Midbrain (tissue), 1 donor: ENCODE measurements around the gene SCNN1B.
"Not testable (repeated sequence)": the region's sequence is repeated elsewhere in the genome, so short reads cannot be mapped to it uniquely, and the experiment has no call there.

Experiments
- DNase-seq: peaks from one replicate; lab custom pipeline; 2025; lab: John Stamatoyannopoulos, UW

SCNN1B gene, protein sequence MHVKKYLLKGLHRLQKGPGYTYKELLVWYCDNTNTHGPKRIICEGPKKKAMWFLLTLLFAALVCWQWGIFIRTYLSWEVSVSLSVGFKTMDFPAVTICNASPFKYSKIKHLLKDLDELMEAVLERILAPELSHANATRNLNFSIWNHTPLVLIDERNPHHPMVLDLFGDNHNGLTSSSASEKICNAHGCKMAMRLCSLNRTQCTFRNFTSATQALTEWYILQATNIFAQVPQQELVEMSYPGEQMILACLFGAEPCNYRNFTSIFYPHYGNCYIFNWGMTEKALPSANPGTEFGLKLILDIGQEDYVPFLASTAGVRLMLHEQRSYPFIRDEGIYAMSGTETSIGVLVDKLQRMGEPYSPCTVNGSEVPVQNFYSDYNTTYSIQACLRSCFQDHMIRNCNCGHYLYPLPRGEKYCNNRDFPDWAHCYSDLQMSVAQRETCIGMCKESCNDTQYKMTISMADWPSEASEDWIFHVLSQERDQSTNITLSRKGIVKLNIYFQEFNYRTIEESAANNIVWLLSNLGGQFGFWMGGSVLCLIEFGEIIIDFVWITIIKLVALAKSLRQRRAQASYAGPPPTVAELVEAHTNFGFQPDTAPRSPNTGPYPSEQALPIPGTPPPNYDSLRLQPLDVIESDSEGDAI

DNA sequence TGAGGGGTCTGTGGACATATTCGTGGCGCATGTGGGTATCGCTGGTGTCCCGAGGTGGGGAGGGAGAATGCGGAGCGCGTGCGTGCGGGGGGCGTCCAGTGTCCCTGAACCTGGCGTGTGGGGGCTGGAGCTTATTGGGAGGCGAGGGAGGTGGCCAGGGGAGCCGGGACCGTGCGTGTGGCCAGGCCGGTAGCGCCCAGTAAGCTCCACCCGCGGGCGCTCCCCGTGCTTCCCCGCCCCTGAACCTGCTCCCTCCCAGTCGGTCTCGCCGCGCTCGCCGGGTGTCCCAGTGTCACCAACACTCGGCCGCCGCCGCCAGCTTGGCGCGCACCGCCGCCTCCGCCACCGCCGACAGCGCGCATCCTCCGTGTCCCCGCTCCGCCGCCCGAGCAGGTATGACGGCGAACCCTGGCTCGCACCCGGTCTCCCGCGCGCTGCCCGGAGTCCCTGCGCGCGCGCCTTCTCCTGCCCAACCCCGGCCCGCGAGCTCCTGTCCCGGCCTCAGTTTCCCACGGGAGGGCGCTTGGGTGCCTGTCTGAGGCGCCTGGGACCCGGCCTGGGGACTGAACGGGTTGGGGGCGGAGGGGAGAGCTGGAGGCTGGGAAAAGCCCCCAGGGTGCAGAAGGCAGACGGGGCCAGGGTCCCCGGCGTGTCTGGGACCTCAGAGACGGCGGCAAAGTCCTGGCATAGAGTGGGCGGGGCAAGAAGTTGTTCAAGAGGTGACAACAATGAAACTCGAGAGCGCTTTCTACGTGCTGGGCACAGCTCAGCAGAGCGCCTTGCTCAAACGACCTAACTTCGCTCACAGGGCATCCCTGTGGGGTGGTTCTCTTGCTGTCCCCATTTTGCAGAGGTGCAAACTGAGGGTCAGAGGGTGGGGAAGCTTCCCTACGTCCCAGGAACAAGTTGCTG, at the start of gene SCNN1B:
TSS of gene SCNN1B (plus strand) at position 258 of the 912 bp plus-strand sequence. CDS start 46,298 bp downstream, outside the sequence.
- no peak for DNase-seq

DNA sequence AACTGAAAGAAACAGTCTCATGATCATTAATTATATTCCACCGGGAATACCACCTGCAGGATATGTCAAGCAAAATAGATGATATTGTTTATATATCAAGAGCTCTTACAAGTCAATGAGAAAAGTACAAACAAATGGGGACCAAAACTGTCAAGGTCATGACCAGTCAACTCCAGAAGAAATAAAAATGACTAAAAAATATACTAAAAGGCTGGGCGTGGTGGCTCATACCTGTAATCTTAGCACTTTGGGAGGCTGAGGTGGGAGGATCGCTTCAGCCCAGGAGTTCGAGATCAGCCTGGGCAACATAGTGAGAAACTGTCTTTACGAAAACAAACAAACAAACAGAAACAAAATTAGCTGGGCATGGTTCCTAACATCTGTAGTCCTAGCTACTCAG, 49.8 kb upstream of the SCNN1B start:
- no peak for DNase-seq

DNA sequence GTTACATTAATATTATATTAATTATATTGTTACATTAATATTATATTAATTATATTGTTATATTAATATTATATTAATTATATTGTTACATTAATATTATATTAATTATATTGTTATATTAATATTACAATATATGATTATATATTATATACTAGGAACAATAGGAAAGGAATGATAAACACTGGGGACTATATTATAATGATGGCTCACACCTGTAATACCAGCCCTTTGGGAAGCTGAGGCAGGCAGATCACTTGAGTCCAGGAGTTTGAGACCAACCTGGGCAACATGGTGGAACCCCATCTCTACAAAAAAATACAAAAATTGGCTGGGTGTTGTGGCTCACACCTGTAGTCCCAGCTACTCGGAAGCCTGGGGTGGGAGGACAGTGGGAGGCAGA, 48.5 kb upstream of the SCNN1B start:
- DNase-seq: not testable (repeated sequence)

DNA sequence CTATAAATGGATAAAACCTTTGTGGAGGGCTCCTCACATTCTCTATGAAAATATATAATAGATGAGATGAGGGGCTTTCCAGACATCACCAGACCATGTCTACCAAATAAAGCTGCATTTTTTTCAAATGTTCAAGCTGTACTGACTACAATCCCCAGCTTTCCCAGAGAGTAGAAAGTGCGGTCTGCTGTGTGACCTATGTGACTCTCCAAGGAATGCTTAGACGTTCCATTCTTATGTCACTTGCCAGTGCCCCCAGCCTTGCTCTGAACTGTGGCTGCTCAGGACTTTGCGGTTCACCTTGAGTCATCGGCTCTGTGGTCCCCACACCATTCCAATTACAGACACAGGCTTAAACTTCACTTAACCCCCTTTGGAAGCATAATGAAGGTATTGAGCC, 47.8 kb upstream of the SCNN1B start:
- DNase-seq: no peak

DNA sequence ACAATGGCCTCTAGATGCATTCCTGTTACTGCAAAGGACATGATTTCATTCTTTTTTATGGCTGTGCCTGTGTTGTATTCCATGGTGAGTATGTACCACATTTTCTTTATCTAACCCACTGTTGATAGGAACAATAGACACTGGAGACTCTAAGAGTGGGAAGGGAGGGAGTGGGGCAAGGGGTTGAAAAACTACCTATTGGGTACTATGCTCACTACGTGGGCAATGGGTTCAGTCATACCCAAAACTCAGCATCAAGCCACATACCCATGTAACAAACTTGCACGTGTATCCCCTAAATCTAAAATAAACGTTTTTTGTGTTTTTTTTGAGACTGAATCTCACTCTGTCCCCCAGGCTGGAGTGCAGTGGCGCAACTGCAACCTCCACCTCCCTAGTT, 47.1 kb upstream of the SCNN1B start:
- no peak for DNase-seq

DNA sequence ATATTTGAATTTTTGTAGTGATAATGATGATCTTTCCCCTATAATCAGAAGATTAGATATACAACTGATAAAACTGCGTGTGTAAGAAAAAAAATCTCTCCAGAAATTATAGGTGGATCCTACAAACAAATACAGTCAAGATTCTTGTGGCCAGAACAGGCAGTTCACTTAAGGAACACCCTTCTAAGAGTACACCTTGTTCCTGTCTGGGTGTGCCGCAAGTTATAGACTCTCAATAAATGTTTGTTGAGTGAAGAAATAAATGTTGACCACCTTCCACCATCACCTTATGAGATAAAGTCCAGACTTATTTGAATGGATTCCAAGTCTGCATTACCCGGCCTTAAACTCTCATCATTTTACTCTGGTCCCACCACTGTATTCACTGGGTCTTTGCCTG, 45.7 kb upstream of the SCNN1B start:
- DNase-seq: no peak

DNA sequence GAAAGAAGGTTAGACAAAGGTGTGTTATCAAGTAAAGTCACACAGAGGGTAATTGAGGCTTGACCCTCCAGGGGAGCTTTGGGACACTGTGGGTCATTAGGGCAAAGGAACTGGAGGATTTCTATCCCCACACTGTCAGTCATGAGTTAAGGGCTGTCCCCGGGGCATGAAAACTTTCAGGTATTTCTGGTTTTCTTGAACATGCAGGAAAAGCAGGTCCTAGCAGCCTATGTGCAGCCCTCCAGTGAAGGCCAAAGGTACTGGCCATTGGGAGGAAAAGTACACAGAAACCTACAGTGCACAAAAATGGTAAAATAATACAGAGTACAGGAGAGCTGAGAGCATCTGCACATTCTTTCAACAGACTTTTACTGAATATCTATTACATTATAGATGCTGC, 44.4 kb upstream of the SCNN1B start:
- no peak for DNase-seq

DNA sequence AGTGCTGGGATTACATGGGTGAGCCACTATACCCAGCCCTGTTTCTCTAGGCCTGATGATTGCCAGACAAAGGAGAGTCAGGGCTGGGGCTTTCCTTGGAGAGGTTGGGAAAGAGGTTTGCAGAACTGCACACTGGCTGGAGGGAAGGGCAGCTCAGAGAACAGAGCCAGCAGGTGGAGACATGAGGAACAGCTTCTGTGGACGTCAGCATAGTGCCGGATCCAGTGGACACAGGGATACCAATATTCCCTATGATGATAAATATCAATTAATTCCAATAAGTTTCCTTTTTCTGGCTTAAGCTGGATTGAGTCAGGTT, 43.2 kb upstream of the SCNN1B start:
- no peak for DNase-seq

DNA sequence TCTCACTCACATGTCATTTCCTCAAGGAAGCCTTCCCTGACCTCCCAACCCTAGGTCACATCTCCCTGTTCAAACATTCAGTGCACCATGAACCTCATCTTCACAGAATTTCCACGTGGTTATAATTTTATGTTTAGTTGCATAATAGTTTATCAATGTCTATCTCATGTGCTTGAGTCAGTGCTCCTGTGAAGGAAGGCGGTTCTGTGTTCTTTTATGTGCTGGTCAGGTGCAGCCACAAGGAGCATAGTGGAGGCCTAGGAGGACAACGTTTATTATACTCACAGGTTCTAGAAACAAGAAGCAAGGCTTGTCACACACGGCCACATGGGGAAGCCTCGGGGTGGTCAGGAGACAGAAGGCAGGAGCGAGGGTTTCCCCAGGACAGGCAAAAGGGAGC, 34.5 kb upstream of the SCNN1B start:
- no peak for DNase-seq

DNA sequence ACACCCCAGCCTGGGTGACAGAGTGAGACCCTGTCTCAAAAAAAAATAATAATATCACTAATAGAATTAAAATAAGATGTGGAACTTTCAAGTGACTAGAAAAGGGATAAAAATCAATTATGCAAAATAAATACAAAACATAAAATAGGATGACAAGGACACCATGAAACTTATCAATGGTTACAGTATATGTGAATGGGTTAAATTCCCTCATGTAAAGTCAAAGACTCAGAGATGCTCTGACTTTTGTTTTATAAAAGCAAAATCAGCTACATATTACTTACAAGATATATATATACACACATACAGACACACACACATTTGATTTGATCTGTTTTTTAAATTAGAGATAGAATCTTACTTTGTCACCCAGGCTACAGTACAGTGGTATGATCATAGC, 33.5 kb upstream of the SCNN1B start:
- DNase-seq: no peak

DNA sequence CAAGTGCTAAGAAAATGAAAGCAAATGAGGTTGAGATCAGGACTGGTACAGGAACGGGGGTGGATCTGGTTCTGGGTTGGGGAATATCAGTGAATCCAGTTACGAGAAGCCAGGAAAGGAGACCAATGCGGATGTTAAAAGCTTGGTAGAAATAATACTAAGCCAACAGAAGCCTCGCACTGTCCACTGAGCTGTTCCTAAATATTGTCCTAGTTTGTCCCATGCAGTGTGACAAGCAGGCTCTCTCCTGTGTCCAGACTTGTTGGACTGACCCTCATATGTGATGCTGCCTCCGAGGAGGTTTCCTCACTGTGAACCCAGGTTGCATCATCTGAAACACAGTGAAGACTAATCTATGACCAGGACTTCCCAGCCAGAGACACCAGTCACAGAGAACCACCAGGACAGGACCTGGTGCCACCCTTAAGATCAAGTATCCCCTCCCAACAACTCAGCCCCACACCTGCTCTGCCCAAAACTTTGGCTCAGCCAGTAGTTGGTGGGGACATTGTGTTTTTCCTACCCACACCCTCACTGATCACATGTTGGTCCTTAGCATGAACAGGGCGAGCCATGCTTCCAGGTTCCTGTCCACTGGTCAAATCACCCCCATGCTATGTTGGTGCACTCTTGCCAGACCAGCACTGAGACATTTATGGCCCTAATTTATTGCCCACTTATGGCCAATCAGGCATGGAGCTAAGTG, 32.7 kb upstream of the SCNN1B start:
- DNase-seq: no peak

DNA sequence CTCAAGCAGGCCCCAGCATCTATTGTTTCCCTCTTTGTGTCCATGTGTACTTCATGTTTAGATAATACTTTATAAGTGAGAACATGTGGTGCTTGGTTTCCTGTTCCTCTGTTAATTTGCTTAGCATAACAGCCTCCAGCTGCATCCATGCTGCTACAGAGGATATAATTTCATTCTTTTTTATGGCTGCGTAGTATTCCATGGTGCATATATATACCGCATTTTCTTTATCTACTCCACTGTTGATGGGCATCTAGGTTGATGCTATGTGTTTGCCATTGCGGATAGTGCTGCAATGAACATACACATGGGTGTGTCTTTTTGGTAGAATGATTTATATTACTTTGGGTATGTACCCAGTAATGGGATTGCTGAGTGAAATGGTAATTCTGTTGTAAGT, 31.4 kb upstream of the SCNN1B start:
- no peak for DNase-seq

DNA sequence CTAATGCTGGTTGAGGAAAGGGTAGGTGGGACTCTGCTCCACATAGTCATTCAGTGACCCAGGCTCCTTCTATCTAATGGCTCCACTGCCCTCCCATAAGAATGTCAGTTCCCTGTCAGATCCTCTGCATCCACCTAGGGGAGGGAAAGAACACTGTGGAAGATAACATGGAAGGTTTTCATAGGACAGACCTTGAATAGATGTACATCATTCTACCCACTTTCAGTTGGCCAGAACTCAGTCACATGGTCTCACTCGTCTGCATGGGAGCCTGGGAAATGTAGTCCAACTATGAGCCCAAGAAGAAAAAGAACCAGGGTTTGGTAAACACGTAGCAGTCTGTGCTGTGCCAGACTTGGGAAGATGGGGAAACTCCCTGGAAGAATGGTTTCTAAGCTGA, 27.1 kb upstream of the SCNN1B start:
- DNase-seq: no peak

DNA sequence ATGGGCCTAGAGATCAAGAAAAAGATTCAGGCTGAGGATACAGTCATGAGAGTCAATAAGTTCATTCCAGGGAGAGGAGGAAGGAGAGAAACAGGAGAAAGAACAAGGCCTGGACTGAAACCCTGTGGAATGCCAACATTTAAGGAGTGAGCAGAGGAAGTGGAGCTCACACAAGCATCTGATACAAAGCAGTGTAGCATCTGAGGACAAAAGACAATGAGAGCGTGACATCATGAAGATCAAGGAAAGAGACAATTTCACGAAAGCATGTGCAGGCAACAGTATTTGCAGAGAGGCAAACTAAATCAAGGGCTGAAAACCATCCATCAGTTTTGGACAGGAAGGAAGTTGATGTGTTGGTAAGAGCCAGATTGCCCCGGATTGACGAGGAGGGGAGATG, 25.3 kb upstream of the SCNN1B start:
- no peak for DNase-seq

DNA sequence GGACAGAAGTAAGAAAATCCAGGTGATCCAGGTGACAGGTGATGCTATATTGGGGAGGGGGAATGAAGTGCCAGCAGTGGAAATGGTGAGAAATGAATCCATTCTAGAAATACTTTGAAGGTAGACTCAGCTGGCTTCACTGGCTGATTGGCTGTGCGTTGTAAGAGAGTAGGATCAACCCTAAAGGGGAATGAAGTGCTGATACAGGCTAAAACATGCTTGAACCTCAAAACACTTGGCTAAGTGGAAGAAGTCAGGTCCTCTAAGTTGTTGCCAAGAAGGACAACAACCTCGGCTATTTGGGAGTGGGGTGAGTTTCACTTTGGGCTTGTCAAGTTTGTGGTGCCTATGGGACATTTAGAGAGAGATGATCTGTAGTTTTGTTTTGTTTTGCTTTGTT, 24.1 kb upstream of the SCNN1B start:
- no peak for DNase-seq

DNA sequence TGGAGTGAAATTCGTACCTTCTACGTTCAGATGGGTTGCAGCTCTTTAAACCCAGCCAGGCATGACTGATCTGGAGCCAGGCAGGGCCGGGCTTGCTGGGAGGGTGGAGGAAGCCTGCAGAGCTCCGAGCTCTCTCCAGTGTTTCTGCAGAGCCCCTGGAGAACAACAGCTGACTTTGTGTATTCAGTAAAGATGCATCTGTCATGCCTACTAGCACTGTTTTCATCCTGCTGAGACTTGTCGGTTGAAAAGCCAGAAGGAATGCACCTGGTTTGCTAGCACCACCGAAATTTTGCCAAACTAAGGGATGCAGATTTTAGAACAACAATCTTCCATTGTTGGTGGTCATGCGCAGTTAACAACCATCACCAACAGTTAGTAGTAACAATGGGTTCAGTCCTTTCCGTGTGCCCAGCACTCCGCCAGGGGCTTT, 22.4 kb upstream of the SCNN1B start:
- peak; percentile 59 for DNase-seq

DNA sequence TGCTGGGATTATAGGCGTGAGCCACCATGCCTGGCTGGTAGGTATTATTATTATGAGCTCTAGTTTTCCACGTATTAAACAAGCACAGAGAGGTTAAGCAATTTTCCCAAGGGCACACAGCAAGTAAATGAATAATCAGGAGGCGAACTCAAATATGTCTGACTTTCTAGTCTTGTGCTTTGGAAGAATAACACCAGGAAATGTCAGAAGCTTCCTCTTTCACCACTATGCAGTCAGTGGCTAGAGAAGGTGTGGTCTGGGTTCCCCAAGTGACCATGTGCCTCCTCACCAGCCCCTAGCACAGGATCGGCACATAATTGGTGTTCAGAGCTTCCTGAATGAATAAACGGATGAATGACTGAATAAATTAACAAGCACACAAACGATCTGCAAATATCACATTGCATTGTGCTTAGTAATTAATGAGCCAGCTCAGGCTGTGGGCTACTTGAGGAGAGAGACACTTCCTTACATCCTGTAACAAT, 21.6 kb upstream of the SCNN1B start:
- no peak for DNase-seq

DNA sequence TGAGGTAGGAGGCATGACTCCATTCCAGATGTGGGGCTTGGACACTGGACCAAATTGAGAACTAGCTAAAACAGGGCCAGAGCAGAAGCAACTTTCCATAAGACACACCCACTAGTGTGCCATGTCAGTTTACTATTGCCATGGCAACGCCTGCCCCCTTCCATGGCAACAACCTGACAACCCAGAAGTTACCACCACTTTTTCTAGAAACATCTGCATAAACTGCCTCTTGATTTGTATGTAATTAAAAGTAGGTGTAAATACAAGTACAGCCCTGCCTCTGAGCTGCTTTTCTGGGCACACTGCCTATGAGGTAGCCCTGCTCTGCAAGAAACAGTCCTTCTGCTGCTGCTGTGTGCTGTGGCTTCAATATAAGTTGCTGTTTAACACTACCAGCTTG, 19.5 kb upstream of the SCNN1B start:
- DNase-seq: no peak

DNA sequence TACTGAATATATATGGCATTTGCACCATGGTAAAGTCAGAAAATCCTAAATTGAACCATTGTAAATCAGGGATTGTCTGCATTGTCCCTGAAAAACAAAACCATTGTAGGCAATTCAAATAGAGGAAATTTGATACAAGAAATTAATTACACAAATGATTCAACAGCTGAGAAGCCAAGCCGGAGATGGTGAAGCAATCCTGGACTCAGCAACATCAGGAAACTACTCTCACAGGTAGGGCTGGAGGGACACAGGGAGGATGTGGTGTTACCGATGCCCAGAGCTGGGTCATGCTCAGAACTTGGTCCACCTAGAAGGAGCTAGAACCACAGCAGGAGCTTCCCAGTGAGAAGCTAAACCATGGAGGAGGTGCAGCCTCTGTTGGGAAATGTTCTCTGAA, 18.5 kb upstream of the SCNN1B start:
- DNase-seq: no peak

DNA sequence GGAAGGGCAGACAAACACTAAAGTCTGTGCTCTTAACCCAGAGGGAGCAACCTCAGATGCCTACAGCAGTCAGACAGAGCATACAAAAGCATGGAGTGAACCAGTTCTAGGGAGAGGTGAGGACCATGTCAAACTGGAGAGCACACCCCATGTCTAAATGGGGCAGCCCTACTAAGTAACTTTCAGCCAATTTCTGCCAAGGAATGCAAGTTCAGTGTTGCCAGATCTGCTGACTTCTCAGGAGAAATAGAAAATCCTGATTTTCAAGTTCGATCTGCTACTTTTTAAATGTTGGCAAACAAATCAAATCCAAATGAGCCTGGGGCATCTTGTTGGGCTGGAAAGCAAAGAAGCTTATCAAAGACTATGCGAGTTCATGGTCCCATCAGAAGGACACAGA, 17.5 kb upstream of the SCNN1B start:
- DNase-seq: no peak

DNA sequence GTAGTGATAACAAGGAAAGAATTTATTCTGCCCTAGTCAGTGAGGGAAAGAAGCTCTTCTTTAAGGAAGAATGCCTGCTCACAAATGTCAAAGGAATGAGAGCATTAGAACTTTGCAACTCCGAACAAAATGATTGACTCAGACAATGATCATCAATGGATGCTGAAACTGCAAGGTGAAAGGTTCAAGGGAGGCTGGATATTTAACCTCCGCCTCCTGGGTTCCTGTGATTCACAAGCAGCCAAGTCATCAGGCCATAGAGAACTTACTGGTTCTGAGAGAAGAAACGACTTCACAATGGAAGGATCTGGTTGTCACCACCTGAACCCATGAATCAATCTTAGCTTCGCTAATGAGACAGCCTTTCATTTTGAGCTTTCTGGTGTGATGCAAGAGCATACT, 16.0 kb upstream of the SCNN1B start:
- no peak for DNase-seq

DNA sequence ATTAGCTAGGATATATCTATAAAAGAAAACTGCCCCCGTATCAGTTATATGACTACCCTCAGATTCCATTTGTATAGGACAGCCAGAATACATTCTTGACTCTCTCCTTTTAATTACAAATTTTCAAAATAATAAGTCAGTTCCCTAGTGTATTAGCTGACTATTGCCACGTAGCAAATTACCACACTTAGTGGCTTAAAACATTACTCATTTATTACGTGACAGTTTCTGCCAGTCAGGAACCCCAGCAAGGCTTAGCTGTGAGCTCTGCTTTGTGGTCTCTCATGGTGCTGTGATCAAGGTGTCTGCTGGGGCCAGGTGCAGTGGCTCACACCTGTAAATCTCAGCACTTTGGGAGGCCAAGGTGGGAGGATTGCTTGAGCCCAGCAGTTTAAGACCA, 13.9 kb upstream of the SCNN1B start:
- DNase-seq: no peak
